HEK293 (cell line): ENCODE measurements around the gene TSSK6.

ENCODE experiments used
- CTCF ChIA-PET: fragments of 350-600 bp; formaldehyde crosslinking; extraction: SDS; loops from one replicate; lab custom pipeline; 2021; ENCODE audit warnings: antibody characterized with exemption; lab: Yijun Ruan, JAX
- POLR2A ChIA-PET: fragments of 300-600 bp; formaldehyde crosslinking; extraction: SDS; loops from one replicate; lab custom pipeline; 2020; ENCODE audit warnings: antibody characterized with exemption, inconsistent platforms; lab: Yijun Ruan, JAX
- H3K27ac ChIP-seq: fragments of 200-500 bp; sonication (Bioruptor generic); 2 replicates; pipeline ENCODE4 v1.5.1; 2014; ENCODE audit warnings: low read depth, low read length, control low read depth, inconsistent platforms; ENCODE audit errors: extremely low read depth
- H3K36me3 ChIP-seq, 2 experiments: fragments of 200-500 bp in 1 of 2; sonication (Bioruptor generic) in 1 of 2; 1 replicate in 1 of 2; 2 replicates in 1 of 2; pipeline ENCODE4 v1.5.1; 2014 to 2017; ENCODE audit warnings: inconsistent platforms in 2 of 2, low read length in 2 of 2; ENCODE audit not compliant: control insufficient read depth in 2 of 2, insufficient read depth in 1 of 2
- H3K4me1 ChIP-seq: fragments of 200-500 bp; sonication (Bioruptor generic); 2 replicates; pipeline ENCODE4 v1.5.1; 2014; ENCODE audit warnings: mild to moderate bottlenecking, low read length, inconsistent platforms; ENCODE audit not compliant: control insufficient read depth, insufficient read depth
- H3K4me3 ChIP-seq: 2 replicates; pipeline ENCODE4 v1.5.1; 2011; ENCODE audit warnings: low read depth, mild to moderate bottlenecking, control low read depth, low read length, moderate library complexity
- H3K9me3 ChIP-seq: fragments of 200-500 bp; sonication (Bioruptor generic); 2 replicates; pipeline ENCODE4 v1.5.1; 2014; ENCODE audit warnings: low read depth, low read length, inconsistent platforms; ENCODE audit not compliant: control insufficient read depth, insufficient read depth
- BCL11B ChIP-seq: fragments of 450-650 bp; formaldehyde crosslinking; IDR thresholded peaks from 2 replicates; pipeline ENCODE4 v1.5.1; 2016; ENCODE audit warnings: low read depth, missing biosample characterization, missing genetic modification characterization
- GLI2 ChIP-seq: fragments of 450-650 bp; formaldehyde crosslinking; IDR thresholded peaks from 2 replicates; pipeline ENCODE4; 2017; ENCODE audit warnings: missing biosample characterization, missing genetic modification characterization, low read depth, borderline replicate concordance
- KLF10 ChIP-seq: fragments of 450-650 bp; IDR thresholded peaks from 2 replicates; pipeline ENCODE4 v1.5.1; 2018; ENCODE audit warnings: missing biosample characterization, mild to moderate bottlenecking, missing genetic modification characterization
- KLF16 ChIP-seq: fragments of 450-650 bp; formaldehyde crosslinking; IDR thresholded peaks from 2 replicates; pipeline ENCODE4 v1.5.1; 2017; ENCODE audit warnings: missing biosample characterization, missing genetic modification characterization
- KLF8 ChIP-seq: fragments of 450-650 bp; formaldehyde crosslinking; IDR thresholded peaks from 2 replicates; pipeline ENCODE4 v1.5.1; 2016; ENCODE audit warnings: missing biosample characterization, missing genetic modification characterization
- ZFP69B ChIP-seq: fragments of 450-650 bp; formaldehyde crosslinking; IDR thresholded peaks from 2 replicates; pipeline ENCODE4 v1.5.1; 2016; ENCODE audit warnings: missing biosample characterization, missing genetic modification characterization
- ZIC2 ChIP-seq: fragments of 450-650 bp; formaldehyde crosslinking; IDR thresholded peaks from 2 replicates; pipeline ENCODE4 v1.5.1; 2016; ENCODE audit warnings: missing biosample characterization, missing genetic modification characterization
- ZNF112 ChIP-seq: fragments of 450-650 bp; formaldehyde crosslinking; IDR thresholded peaks from 2 replicates; pipeline ENCODE4 v1.5.0; 2017; ENCODE audit warnings: missing biosample characterization, missing genetic modification characterization
- ZNF114 ChIP-seq: fragments of 450-650 bp; formaldehyde crosslinking; IDR thresholded peaks from 2 replicates; pipeline ENCODE4 v1.5.0; 2017; ENCODE audit warnings: missing biosample characterization, missing genetic modification characterization
- ZNF132 ChIP-seq: fragments of 450-650 bp; formaldehyde crosslinking; IDR thresholded peaks from 2 replicates; pipeline ENCODE4 v1.5.1; 2017; ENCODE audit warnings: missing biosample characterization, missing genetic modification characterization, borderline replicate concordance
- ZNF140 ChIP-seq: fragments of 450-650 bp; formaldehyde crosslinking; IDR thresholded peaks from 2 replicates; pipeline ENCODE4 v1.5.1; 2016; ENCODE audit warnings: missing biosample characterization, missing genetic modification characterization
- ZNF157 ChIP-seq: fragments of 450-650 bp; formaldehyde crosslinking; IDR thresholded peaks from 2 replicates; pipeline ENCODE4 v1.5.1; 2016; ENCODE audit warnings: missing biosample characterization, missing genetic modification characterization
- ZNF184 ChIP-seq: fragments of 450-650 bp; IDR thresholded peaks from 2 replicates; pipeline ENCODE4 v1.5.1; 2018; ENCODE audit warnings: missing biosample characterization, mild to moderate bottlenecking, missing genetic modification characterization
- ZNF350 ChIP-seq: fragments of 450-650 bp; formaldehyde crosslinking; IDR thresholded peaks from 2 replicates; pipeline ENCODE4 v1.5.0; 2017; ENCODE audit warnings: missing biosample characterization, mild to moderate bottlenecking, missing genetic modification characterization
- ZNF354C ChIP-seq: fragments of 450-650 bp; formaldehyde crosslinking; IDR thresholded peaks from 2 replicates; pipeline ENCODE4 v1.5.1; 2016; ENCODE audit warnings: missing biosample characterization, missing genetic modification characterization, low read depth, borderline replicate concordance
- ZNF366 ChIP-seq: fragments of 450-650 bp; formaldehyde crosslinking; conservative IDR thresholded peaks from 2 replicates; pipeline ENCODE4 v1.5.1; 2016; ENCODE audit warnings: missing biosample characterization, missing genetic modification characterization
- ZNF473 ChIP-seq: fragments of 450-650 bp; formaldehyde crosslinking; IDR thresholded peaks from 2 replicates; pipeline ENCODE4 v1.5.1; 2017; ENCODE audit warnings: missing biosample characterization, missing genetic modification characterization
- ZNF48 ChIP-seq: fragments of 450-650 bp; formaldehyde crosslinking; IDR thresholded peaks from 2 replicates; pipeline ENCODE4 v1.5.1; 2016; ENCODE audit warnings: missing biosample characterization, missing genetic modification characterization
- ZNF529 ChIP-seq: fragments of 450-650 bp; formaldehyde crosslinking; IDR thresholded peaks from 2 replicates; pipeline ENCODE4 v1.5.1; 2017; ENCODE audit warnings: missing genetic modification characterization, missing biosample characterization; ENCODE audit not compliant: insufficient replicate concordance
- ZNF558 ChIP-seq: fragments of 450-650 bp; formaldehyde crosslinking; IDR thresholded peaks from 2 replicates; pipeline ENCODE4 v1.5.1; 2016; ENCODE audit warnings: missing biosample characterization, missing genetic modification characterization
- ZNF664 ChIP-seq: fragments of 450-650 bp; formaldehyde crosslinking; IDR thresholded peaks from 2 replicates; pipeline ENCODE4 v1.5.1; 2016; ENCODE audit warnings: missing biosample characterization, missing genetic modification characterization
- ZNF776 ChIP-seq: fragments of 450-650 bp; formaldehyde crosslinking; IDR thresholded peaks from 2 replicates; pipeline ENCODE4 v1.5.0; 2017; ENCODE audit warnings: missing biosample characterization, missing genetic modification characterization, borderline replicate concordance
- ZNF777 ChIP-seq: fragments of 450-650 bp; formaldehyde crosslinking; IDR thresholded peaks from 2 replicates; pipeline ENCODE4 v1.5.1; 2017; ENCODE audit warnings: missing biosample characterization, missing genetic modification characterization, borderline replicate concordance
- ZNF785 ChIP-seq: fragments of 450-650 bp; formaldehyde crosslinking; IDR thresholded peaks from 2 replicates; pipeline ENCODE4 v1.5.1; 2016; ENCODE audit warnings: missing biosample characterization, missing genetic modification characterization
- TF ChIP-seq, protein P1 (sequence below): fragments of 450-650 bp; formaldehyde crosslinking; IDR thresholded peaks from 2 replicates; pipeline ENCODE4 v1.5.1; 2016; ENCODE audit warnings: missing biosample characterization, missing genetic modification characterization
- TF ChIP-seq, protein P2 (sequence below): fragments of 450-650 bp; formaldehyde crosslinking; IDR thresholded peaks from 2 replicates; pipeline ENCODE4 v1.5.1; 2016; ENCODE audit warnings: missing biosample characterization, missing genetic modification characterization, low read depth
- TF ChIP-seq, protein P3 (sequence below): fragments of 450-650 bp; formaldehyde crosslinking; IDR thresholded peaks from 2 replicates; pipeline ENCODE4 v1.5.1; 2017; ENCODE audit warnings: missing biosample characterization, missing genetic modification characterization
- TF ChIP-seq, protein P4 (sequence below): fragments of 450-650 bp; IDR thresholded peaks from 2 replicates; pipeline ENCODE4 v1.5.1; 2018; ENCODE audit warnings: missing biosample characterization, mild to moderate bottlenecking, missing genetic modification characterization
- TF ChIP-seq, protein P5 (sequence below): fragments of 450-650 bp; formaldehyde crosslinking; IDR thresholded peaks from 2 replicates; pipeline ENCODE4 v1.5.1; 2017; ENCODE audit warnings: missing biosample characterization, mild to moderate bottlenecking, missing genetic modification characterization, moderate library complexity

Gene TSSK6

DNA sequence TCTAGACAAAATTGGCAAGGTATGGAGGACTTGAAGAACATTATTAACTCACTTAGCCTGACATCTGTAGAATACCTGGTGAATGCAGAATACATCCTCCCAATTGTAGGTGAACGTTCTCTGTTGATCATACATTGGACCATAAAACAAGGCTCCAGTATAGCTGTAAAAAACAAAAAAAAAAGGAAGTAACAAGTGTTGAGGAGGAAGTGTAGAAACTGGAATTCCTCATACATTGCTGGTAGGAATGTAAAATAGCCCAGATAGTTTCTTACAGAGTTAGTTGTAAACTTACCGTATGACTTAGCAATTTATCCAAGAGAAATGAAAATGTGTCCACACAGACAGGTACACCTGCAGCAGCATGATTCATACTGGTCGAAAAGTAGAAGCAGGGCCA lies 44.8 kb downstream of the TSSK6 start:
- TF ChIP-seq ZIC2 (no peak), ZNF350 (tag by site-specific recombination) (no peak), BCL11B (no peak), ZNF114 (no peak), ZNF112 (tag by site-specific recombination) (no peak), ZNF157 (tag by site-specific recombination) (no peak), GLI2 (tag by site-specific recombination) (no peak), ZNF664 (no peak), ZNF777 (tag by site-specific recombination) (no peak), KLF16 (tag by site-specific recombination) (no peak), ZFP69B (tag by site-specific recombination) (no peak), ZNF366 (tag by site-specific recombination) (no peak), ZNF354C (tag by site-specific recombination) (no peak), ZNF184 (no peak), ZNF132 (tag by site-specific recombination) (no peak)
- TF ChIP-seq, protein P1, sequence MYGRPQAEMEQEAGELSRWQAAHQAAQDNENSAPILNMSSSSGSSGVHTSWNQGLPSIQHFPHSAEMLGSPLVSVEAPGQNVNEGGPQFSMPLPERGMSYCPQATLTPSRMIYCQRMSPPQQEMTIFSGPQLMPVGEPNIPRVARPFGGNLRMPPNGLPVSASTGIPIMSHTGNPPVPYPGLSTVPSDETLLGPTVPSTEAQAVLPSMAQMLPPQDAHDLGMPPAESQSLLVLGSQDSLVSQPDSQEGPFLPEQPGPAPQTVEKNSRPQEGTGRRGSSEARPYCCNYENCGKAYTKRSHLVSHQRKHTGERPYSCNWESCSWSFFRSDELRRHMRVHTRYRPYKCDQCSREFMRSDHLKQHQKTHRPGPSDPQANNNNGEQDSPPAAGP (tag by site-specific recombination): no peak
- TF ChIP-seq, protein P2, sequence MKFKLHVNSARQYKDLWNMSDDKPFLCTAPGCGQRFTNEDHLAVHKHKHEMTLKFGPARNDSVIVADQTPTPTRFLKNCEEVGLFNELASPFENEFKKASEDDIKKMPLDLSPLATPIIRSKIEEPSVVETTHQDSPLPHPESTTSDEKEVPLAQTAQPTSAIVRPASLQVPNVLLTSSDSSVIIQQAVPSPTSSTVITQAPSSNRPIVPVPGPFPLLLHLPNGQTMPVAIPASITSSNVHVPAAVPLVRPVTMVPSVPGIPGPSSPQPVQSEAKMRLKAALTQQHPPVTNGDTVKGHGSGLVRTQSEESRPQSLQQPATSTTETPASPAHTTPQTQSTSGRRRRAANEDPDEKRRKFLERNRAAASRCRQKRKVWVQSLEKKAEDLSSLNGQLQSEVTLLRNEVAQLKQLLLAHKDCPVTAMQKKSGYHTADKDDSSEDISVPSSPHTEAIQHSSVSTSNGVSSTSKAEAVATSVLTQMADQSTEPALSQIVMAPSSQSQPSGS (tag by site-specific recombination): no peak
- TF ChIP-seq, protein P3, sequence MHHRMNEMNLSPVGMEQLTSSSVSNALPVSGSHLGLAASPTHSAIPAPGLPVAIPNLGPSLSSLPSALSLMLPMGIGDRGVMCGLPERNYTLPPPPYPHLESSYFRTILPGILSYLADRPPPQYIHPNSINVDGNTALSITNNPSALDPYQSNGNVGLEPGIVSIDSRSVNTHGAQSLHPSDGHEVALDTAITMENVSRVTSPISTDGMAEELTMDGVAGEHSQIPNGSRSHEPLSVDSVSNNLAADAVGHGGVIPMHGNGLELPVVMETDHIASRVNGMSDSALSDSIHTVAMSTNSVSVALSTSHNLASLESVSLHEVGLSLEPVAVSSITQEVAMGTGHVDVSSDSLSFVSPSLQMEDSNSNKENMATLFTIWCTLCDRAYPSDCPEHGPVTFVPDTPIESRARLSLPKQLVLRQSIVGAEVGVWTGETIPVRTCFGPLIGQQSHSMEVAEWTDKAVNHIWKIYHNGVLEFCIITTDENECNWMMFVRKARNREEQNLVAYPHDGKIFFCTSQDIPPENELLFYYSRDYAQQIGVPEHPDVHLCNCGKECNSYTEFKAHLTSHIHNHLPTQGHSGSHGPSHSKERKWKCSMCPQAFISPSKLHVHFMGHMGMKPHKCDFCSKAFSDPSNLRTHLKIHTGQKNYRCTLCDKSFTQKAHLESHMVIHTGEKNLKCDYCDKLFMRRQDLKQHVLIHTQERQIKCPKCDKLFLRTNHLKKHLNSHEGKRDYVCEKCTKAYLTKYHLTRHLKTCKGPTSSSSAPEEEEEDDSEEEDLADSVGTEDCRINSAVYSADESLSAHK (tag by site-specific recombination): no peak
- CTCF ChIA-PET: interaction anchor here (0.7 to 1.1 kb wide), 3 partner anchors 23 to 104 kb away, joined by 3 to 4 read pairs (median 4); no protein-coding TSS in a partner anchor
- Histone ChIP-seq H3K36me3 (peaks cover 0 to 53% of the 10 kb centered on the region in 2 experiments; a peak in 1 of 3 replicates), H3K27ac (no peak overlapping the region), H3K4me3 (no peak overlapping the region), H3K4me1 (no peaks in the 10 kb centered on the region), H3K9me3 (no peaks in the 10 kb centered on the region)
- POLR2A ChIA-PET: no interaction called here

DNA sequence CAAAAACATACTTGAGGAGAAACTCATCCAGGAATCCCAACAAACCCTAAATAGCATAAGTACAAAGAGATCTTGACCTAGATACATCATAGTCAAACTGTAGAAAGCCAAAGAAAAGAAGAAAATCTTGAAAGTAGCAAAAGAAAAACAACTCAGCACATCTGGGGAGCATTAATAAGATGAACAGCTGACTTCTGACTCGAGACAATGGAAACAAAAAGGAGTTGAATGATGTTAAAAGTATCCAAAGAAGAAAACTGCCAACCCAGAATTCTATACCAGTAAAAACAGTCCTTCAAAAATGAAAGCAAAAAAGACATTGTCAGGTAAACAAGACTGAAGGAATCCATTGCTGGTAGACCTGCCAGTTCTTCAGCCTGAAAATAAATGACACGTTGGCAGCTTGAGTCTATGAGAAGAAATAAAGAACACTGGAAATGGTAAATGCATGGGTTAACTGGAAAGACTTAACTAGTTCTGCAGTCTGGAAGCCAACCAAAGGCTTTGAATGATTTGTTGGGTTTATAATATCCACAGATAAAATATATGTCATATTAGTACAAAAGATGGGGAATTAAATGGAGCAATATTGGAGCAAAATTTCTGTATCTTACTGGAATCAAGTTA lies 46.8 kb downstream of the TSSK6 start:
- CTCF ChIA-PET: interaction anchor here (0.7 kb wide), 1 partner anchor 125 kb away, joined by 3 read pairs; no protein-coding TSS in a partner anchor
- POLR2A ChIA-PET: no interaction called here
- no peak overlapping the region for H3K27ac ChIP-seq
- H3K9me3 ChIP-seq: no peaks in the 10 kb centered on the region
- H3K4me3 ChIP-seq: no peak overlapping the region
- peaks cover 5% of the 10 kb centered on the region; the same call in 1 of the 2 replicates for H3K4me1 ChIP-seq
- H3K36me3 ChIP-seq: peaks cover 0 to 52% of the 10 kb centered on the region in 2 experiments; a peak in 1 of 3 replicates
- TF ChIP-seq ZNF529 (tag by site-specific recombination): no peak
- peak; percentile 66; the same call in 1 of the 2 replicates for TF ChIP-seq ZNF184
- TF ChIP-seq ZNF473 (tag by site-specific recombination): no peak
- no peak for TF ChIP-seq ZNF140
- TF ChIP-seq, protein P4, sequence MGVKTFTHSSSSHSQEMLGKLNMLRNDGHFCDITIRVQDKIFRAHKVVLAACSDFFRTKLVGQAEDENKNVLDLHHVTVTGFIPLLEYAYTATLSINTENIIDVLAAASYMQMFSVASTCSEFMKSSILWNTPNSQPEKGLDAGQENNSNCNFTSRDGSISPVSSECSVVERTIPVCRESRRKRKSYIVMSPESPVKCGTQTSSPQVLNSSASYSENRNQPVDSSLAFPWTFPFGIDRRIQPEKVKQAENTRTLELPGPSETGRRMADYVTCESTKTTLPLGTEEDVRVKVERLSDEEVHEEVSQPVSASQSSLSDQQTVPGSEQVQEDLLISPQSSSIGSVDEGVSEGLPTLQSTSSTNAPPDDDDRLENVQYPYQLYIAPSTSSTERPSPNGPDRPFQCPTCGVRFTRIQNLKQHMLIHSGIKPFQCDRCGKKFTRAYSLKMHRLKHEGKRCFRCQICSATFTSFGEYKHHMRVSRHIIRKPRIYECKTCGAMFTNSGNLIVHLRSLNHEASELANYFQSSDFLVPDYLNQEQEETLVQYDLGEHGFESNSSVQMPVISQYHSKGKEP (tag by site-specific recombination): no peak
- TF ChIP-seq KLF10 (tag by site-specific recombination): no peak
- no peak for TF ChIP-seq ZNF48 (tag by site-specific recombination)
- no peak for TF ChIP-seq ZNF776 (tag by site-specific recombination)
- TF ChIP-seq KLF8 (tag by site-specific recombination): peak; percentile 55; the same call in 1 of the 2 replicates
- peak; percentile 71 for TF ChIP-seq ZNF558 (tag by site-specific recombination)
- no peak for TF ChIP-seq ZNF785 (tag by site-specific recombination)
- TF ChIP-seq, protein P5, sequence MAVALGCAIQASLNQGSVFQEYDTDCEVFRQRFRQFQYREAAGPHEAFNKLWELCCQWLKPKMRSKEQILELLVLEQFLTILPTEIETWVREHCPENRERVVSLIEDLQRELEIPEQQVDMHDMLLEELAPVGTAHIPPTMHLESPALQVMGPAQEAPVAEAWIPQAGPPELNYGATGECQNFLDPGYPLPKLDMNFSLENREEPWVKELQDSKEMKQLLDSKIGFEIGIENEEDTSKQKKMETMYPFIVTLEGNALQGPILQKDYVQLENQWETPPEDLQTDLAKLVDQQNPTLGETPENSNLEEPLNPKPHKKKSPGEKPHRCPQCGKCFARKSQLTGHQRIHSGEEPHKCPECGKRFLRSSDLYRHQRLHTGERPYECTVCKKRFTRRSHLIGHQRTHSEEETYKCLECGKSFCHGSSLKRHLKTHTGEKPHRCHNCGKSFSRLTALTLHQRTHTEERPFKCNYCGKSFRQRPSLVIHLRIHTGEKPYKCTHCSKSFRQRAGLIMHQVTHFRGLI (tag by site-specific recombination): no peak
